Type B pancreatic cell (in vitro differentiated cells): ENCODE measurements around the gene RBM20. TPM values are rescaled to one million over a fixed set of nuclear protein-coding genes. Genes with fewer than 3 reads are reported as not detected.
"Not testable (repeated sequence)": the region's sequence is repeated elsewhere in the genome, so short reads cannot be mapped to it uniquely, and the experiment has no call there.

Experiments
- DNase-seq: peaks from one replicate; pipeline ENCODE4 v3.0.0; 2021; ENCODE audit warnings: mixed read lengths; ENCODE audit not compliant: unreplicated experiment; ENCODE audit errors: extremely low spot score
- H3K27ac Mint-ChIP-seq: 2 replicates; pipeline ENCODE4 v1.8.0; 2021; ENCODE audit warnings: mild to moderate bottlenecking, mixed read lengths
- H3K27me3 Mint-ChIP-seq: 2 replicates; pipeline ENCODE4 v1.8.0; 2021; ENCODE audit warnings: mixed read lengths
- H3K36me3 Mint-ChIP-seq: 2 replicates; pipeline ENCODE4 v1.8.0; 2021; ENCODE audit warnings: mixed read lengths
- H3K4me1 Mint-ChIP-seq: one replicate; pipeline ENCODE4 v1.8.0; 2021; ENCODE audit warnings: mixed read lengths; ENCODE audit not compliant: unreplicated experiment
- H3K4me3 Mint-ChIP-seq: 2 replicates; pipeline ENCODE4 v1.8.0; 2021; ENCODE audit warnings: mild to moderate bottlenecking, mixed read lengths
- H3K9me3 Mint-ChIP-seq: 2 replicates; pipeline ENCODE4 v1.8.0; 2021; ENCODE audit warnings: mixed read lengths
- CTCF ChIP-seq: fragments of 200-600 bp; sonication (generic); conservative IDR thresholded peaks from 2 replicates; pipeline ENCODE4 v1.5.0; 2021; ENCODE audit warnings: antibody characterized with exemption, mild to moderate bottlenecking
- total RNA-seq: library from RNA; stranded (reverse); gene quantifications from 2 replicates; pipeline ENCODE4 v1.2.1, GENCODE V29; 2021; ENCODE audit warnings: low replicate concordance

RBM20 gene
- total RNA-seq, 1 donor from 2014 or later, result 5.2 TPM

- no peak overlapping the region for H3K27ac Mint-ChIP-seq
These were observed 57.5 kb downstream of the RBM20 start for GRCh38 chr10:110701617-110701971.

GRCh38 chr10:110704070-110704469 lies 59.9 kb downstream of the RBM20 start:
- H3K4me1 Mint-ChIP-seq, result peaks cover 11% of the 10 kb centered on the region
- DNase-seq, result no peak
- no peaks in the 10 kb centered on the region for H3K27me3 Mint-ChIP-seq

More at GRCh38 chr10:110701617-110701971, 57.5 kb downstream of the RBM20 start:
- no peaks in the 10 kb centered on the region for H3K36me3 Mint-ChIP-seq
- H3K27me3 Mint-ChIP-seq, result no peaks in the 10 kb centered on the region
- DNase-seq, result no peak
- no peaks in the 10 kb centered on the region for H3K9me3 Mint-ChIP-seq
- H3K4me3 Mint-ChIP-seq, result no peak overlapping the region
- peaks cover 6% of the 10 kb centered on the region for H3K4me1 Mint-ChIP-seq
- no peak for TF ChIP-seq CTCF

GRCh38 chr10:110704906-110705476 lies 60.9 kb downstream of the RBM20 start:
- Mint-ChIP-seq H3K36me3 (no peaks in the 10 kb centered on the region), H3K4me3 (no peak overlapping the region), H3K27me3 (no peaks in the 10 kb centered on the region), H3K4me1 (peaks cover 14% of the 10 kb centered on the region), H3K9me3 (no peaks in the 10 kb centered on the region), H3K27ac (no peak overlapping the region)
- TF ChIP-seq CTCF, result no peak
- DNase-seq, result no peak

More at GRCh38 chr10:110704070-110704469, 59.9 kb downstream of the RBM20 start:
- no peak overlapping the region for H3K27ac Mint-ChIP-seq
- TF ChIP-seq CTCF, result no peak
- no peaks in the 10 kb centered on the region for H3K36me3 Mint-ChIP-seq
- H3K9me3 Mint-ChIP-seq, result no peaks in the 10 kb centered on the region
- H3K4me3 Mint-ChIP-seq, result no peak overlapping the region

- not testable (repeated sequence) for H3K36me3 Mint-ChIP-seq, H3K9me3 Mint-ChIP-seq, DNase-seq, H3K27ac Mint-ChIP-seq, H3K4me3 Mint-ChIP-seq, H3K27me3 Mint-ChIP-seq
- H3K4me1 Mint-ChIP-seq, result peaks cover 14% of the 10 kb centered on the region
These were observed 61.5 kb downstream of the RBM20 start for GRCh38 chr10:110705596-110705995.

- peaks cover 7% of the 10 kb centered on the region for H3K4me1 Mint-ChIP-seq
- H3K9me3 Mint-ChIP-seq, result no peaks in the 10 kb centered on the region
- no peak for TF ChIP-seq CTCF
- no peak overlapping the region for H3K27ac Mint-ChIP-seq
- DNase-seq, result no peak
- no peaks in the 10 kb centered on the region for H3K36me3 Mint-ChIP-seq
- no peak overlapping the region for H3K4me3 Mint-ChIP-seq
- H3K27me3 Mint-ChIP-seq, result no peaks in the 10 kb centered on the region
These were observed 62.6 kb downstream of the RBM20 start for GRCh38 chr10:110706690-110707098.

- Mint-ChIP-seq H3K4me1 (peaks cover 7% of the 10 kb centered on the region), H3K9me3 (no peaks in the 10 kb centered on the region), H3K27ac (peak overlapping the region; percentile 6), H3K36me3 (no peaks in the 10 kb centered on the region), H3K4me3 (no peak overlapping the region), H3K27me3 (no peaks in the 10 kb centered on the region)
- DNase-seq, result no peak
- TF ChIP-seq CTCF, result no peak
These were observed 64.8 kb downstream of the RBM20 start for GRCh38 chr10:110708776-110709443.
